NCI-H82 treated with DMSO at 0.1 percent for 48 hours (cell line): ENCODE measurements around the gene SPAG6.

Experiments used
- DNase-seq: peaks from one replicate; lab custom pipeline; 2025; ENCODE audit not compliant: unreplicated experiment; lab: John Stamatoyannopoulos, UW

Gene SPAG6

GRCh38 chr10:22321924-22322640, 23.2 kb upstream of the SPAG6 start:
- no peak for DNase-seq

DNA sequence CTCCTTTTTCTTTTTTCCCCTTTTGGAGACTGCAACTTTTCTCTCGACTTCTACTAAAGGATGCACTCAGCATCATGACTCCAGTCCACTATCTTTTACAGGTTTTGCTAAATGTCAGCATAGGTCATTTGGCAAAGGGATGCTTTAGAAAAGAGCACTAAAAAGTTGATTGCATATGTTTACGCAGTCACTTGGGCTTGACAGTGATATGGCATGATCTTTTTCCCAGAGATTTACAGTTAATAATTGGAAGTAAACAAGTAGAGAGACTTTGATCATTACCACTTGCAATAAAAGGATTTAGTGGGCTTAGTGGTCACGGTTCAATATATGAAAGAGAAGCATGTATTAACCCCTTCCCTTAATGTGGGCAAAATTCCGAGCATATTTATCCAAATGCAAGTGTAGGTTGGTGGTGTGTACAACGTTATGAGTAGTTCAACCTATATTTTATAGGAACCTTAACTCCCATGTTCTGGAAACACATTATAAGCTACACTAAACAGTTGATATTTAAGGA, 22.6 kb upstream of the SPAG6 start:
- DNase-seq: no peak

- no peak for DNase-seq
These were observed 21.6 kb upstream of the SPAG6 start for GRCh38 chr10:22323538-22324305.

DNA sequence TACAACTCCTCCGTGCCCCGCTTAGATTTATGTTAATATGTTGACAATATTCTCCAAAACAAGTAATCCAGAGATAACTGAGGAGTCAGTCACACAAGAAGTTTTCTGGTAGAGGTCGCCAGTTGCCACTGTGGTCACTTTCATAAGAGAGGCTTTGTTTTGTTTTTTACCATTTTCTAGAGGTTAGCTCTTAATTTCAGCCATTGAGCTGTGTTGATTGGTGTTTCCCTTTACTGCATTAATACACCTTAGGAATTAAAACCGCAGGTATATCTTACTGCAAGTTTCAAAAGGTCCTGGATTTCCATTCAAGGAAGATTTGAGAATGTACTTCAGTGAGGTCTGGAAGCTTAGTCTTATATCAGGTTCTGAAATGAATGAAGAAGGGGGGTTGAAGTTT, 20.9 kb upstream of the SPAG6 start:
- no peak for DNase-seq

- DNase-seq: no peak
These were observed 20.4 kb upstream of the SPAG6 start for GRCh38 chr10:22324893-22325271.

DNA sequence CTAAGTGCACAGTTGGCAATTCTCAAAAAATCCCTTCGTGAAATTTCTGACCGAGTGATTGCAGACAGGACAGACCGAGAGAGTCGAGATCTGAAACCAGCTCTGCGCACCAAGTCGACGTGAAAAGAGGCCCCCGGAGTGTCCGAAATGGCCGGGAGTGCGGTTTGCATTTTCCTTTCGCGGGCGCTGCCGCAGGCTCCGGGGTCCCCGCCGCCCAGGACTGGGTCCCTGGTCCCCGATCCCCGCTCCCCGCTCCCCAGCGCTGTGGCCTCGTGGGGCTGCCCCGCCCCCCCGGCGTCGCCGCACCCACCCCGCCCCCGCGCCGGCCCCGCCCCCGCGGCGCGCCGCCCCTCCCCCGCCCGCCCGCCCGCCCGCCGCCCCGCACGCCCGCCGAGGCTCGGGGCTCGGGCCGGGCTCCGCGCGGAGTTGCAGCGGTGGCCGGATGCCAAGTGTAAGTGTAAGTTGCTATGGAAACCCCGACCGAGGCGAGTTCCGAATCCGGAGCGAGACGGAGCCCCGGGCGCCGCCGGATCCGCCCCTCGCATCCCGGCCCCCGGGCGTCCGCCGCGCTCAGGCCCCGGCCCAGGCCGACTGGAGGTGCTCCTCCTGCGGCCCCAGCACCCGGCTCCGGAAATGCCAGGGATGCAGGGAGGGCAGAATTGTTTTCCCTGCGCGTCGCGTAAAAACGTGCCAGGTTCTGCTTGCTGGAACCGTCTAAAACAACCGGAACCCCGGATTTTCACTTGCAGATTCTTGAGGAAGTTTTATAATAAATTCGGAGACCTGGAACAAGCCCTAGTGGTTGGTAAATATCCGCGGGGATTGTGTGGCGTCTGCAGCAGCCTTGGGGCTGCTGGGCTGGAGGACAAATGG, 19.8 kb upstream of the SPAG6 start:
- no peak for DNase-seq

DNA sequence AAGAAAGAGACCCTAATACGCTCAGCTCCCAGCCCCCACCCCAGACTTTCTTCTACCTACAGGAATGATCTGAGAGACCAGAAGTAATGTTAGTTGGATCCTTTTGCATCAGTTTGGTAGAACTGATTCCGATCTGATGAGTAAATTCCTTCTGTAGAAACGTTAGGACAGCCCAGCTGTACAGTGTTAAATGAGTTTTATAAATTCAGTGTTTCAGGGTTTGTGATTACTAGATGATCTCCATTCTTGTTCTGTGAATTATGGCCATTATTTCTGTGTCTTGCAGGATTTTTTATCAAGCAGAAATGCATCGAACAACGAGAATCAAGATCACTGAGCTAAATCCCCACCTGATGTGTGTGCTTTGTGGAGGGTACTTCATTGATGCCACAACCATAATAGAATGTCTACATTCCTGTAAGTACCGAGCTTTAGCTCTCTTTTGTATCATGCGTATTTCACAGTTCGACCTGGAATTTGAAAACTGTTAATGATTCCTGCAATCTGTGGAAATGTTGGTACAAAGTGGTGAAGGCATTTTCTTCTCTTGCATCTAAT, 19.1 kb upstream of the SPAG6 start:
- no peak for DNase-seq

DNA sequence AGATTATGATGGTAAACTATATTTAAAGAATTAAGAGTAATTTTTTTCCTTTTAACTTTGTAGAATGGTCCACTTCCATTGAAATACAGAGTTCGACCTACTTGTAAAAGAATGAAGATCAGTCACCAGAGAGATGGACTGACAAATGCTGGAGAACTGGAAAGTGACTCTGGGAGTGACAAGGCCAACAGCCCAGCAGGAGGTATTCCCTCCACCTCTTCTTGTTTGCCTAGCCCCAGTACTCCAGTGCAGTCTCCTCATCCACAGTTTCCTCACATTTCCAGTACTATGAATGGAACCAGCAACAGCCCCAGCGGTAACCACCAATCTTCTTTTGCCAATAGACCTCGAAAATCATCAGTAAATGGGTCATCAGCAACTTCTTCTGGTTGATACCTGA, 16.1 kb upstream of the SPAG6 start:
- no peak for DNase-seq

DNA sequence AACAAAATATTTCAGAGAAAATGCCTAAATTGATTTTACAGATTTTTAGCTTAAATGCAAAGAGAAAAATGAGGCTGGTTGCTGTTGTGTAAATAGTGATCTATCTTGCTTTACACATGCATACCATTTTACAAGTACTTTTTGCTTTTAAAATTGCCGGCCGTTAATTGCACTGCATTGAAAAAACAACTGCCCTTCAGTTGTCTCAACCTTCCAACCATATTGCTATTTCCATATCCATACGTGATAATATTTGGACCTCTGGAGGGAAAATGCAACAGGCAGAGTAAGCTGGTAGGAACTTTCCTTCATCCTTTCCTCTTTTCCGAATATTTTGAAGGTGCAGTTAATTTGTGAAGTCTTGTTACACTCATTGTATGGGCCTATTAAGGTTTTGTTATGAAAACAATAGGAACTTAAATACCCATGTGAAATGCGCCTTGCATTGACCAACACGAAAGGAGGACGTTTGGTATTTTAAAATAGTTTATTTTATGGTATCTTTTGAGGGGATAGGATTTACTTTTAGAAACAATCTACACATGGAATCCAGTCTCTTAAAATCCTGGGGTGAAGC, 13.1 kb upstream of the SPAG6 start:
- no peak for DNase-seq

- DNase-seq: no peak
These were observed 11.9 kb upstream of the SPAG6 start for GRCh38 chr10:22333167-22333974.

DNA sequence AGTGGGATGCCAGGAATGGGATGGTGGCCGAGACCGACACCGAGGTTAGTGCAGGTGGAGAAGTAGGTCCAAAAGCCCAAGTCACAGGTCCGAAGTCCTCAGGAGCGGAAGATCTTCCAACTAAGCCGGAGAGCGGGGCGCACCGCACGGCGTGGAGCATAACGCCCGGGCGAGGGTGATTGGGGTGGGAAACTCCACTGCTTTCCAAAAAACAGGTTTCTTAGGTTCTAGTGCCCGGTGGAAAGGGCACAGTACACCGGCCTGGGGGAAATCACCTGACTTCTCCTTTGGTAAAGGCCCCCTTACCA, 11.4 kb upstream of the SPAG6 start:
- DNase-seq: no peak

DNA sequence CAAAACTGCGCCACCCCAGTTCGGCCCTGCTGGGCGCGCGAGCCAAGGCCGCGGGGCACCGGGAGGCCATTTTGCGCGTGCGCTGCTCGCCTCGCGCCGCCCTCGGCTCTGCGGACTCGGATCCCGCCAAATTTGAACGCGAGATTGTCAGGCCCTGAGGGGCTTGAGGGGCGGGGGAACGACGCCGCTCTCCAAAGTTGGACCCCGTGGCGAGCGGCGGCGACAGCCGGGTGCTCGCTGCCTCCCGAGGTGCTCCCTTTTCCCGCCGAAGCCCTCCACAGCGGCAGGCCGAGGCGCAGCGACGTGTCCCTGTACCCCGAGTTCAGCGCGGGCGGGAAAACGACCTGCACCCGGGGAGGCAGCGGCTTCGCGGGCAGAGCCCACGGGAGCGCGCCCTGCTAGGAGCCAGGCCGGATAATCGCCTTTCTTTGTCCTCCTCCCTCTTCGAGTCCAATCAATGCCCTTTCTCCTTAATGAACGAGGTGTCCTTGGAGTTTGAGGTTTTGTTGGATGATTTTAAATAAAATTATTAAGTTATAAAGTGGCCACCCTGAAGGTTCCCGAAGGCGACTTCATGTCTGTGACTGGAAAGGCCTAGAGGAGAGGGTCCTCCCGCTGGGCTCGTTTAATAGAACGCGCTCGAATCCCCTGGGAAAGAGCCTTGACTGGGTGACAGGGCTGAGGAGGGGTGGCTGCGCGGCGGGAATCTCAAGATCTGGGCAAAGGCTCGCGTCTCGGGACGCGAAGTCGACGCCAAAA, 10.7 kb upstream of the SPAG6 start:
- DNase-seq: no peak

GRCh38 chr10:22335173-22335933, 9.9 kb upstream of the SPAG6 start:
- DNase-seq: no peak

- no peak for DNase-seq
These were observed 7.0 kb upstream of the SPAG6 start for GRCh38 chr10:22338185-22338900.

DNA sequence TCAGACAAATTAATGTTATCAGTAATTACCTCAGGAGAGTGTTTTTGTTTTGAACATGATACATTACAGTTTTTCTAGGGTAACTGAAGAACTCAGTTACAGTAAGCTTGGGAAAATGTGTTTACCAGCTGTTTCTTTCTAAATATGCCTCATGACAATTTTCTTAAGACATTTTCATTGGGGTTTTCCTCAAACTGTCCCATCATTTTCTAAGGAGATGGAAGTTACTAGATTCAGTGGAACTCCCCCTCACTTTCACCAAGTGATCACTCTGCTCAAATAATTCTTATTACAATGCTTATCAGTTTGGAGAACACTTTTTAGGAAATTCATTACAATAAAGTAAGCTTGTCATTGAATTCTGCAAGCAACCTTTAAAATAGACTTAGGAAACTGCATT, 6.4 kb upstream of the SPAG6 start:
- no peak for DNase-seq

DNA sequence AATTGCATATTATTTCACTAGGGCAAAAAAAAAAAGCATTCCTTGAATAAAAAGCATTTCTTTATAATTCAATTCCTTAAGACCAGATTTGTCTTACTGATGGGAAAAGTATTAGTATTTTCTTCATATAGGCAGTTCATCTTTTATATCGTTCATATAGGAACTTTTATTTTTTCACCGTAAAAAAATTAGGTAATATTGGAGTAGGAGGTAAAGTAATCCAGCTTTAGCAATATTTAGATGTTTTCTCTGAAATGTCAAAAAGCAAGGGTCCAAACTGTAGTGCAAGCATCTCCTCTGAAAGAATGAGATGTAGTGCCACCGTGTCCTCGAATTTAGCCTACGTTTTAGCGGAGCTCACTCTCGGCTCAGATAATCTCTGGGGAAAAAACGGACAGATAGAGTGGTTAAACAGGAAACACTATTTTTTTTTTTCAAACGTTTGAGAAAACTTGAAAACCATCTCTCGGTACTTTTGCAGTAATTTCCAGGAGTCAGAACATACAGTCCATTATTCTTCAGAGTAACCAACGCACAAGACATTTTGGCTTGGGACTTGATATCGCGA, 5.5 kb upstream of the SPAG6 start:
- no peak for DNase-seq

- DNase-seq: no peak
These were observed 4.7 kb upstream of the SPAG6 start for GRCh38 chr10:22340329-22341189.
